Omental fat pad (tissue), 4 donors: Measurements from ENCODE around the gene FIZ1. TPM values are rescaled to one million over a fixed set of nuclear protein-coding genes. Genes with fewer than 3 reads are reported as not detected.

Source experiments
- ATAC-seq: fragments of 150-250 bp; one replicate; pipeline ENCODE4 v1.9.1; 2016; ENCODE audit warnings: mild to moderate bottlenecking, moderate library complexity; ENCODE audit not compliant: low FRiP score
- DNase-seq: peaks from one replicate; pipeline ENCODE4 v3.0.0-alpha.2; 2019; ENCODE audit warnings: low spot score
- total RNA-seq, 4 donors: library from RNA; depleted of rRNA; stranded (reverse); fragments of >200 nt; gene quantifications; one replicate each; pipeline ENCODE4 v1.1.0, GENCODE V29; 2016
- TF ChIP-seq, protein P1 (sequence below), 3 donors: fragments of 450-650 bp; IDR thresholded peaks; one replicate each; pipeline ENCODE4 v1.5.1; 2016 to 2017; ENCODE audit warnings: antibody characterized with exemption in 3 of 3, mild to moderate bottlenecking in 3 of 3, moderate library complexity in 2 of 3

The FIZ1 gene
- total RNA-seq, 4 donors from 2014 or later, result 4.2 to 7.1 (median 5.0) TPM

DNA sequence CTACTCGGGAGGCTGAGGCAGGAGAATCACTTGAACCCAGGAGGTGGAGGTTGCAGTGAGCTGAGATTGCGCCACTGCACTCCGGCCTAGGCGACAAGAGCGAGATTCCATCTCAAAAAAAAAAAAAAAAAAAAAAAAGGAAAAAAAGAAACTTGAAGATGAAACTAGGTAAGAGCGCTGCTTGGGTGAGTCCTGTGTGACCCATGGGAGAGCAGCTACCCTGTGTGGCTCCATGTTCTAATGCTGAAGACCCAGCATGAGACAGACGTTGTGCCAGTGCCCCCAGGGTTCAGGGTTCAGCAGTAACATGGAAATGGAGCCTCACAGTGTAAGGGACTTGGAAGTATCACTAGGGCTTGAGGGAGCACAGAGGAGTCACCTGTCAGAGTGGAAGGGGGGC lies 19.1 kb upstream of the FIZ1 start:
- ATAC-seq (no peak), DNase-seq (no peak)

GRCh38 chr19:55617426-55617825 lies 18.1 kb upstream of the FIZ1 start:
- no peak for ATAC-seq
- DNase-seq, result no peak
- TF ChIP-seq, protein P1, sequence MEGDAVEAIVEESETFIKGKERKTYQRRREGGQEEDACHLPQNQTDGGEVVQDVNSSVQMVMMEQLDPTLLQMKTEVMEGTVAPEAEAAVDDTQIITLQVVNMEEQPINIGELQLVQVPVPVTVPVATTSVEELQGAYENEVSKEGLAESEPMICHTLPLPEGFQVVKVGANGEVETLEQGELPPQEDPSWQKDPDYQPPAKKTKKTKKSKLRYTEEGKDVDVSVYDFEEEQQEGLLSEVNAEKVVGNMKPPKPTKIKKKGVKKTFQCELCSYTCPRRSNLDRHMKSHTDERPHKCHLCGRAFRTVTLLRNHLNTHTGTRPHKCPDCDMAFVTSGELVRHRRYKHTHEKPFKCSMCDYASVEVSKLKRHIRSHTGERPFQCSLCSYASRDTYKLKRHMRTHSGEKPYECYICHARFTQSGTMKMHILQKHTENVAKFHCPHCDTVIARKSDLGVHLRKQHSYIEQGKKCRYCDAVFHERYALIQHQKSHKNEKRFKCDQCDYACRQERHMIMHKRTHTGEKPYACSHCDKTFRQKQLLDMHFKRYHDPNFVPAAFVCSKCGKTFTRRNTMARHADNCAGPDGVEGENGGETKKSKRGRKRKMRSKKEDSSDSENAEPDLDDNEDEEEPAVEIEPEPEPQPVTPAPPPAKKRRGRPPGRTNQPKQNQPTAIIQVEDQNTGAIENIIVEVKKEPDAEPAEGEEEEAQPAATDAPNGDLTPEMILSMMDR (IDR thresholded peaks at IDR 0.05), result no peak

More for the DNA sequence above, 19.1 kb upstream of the FIZ1 start:
- TF ChIP-seq, protein P1 (IDR thresholded peaks at IDR 0.05), result no peak

DNA sequence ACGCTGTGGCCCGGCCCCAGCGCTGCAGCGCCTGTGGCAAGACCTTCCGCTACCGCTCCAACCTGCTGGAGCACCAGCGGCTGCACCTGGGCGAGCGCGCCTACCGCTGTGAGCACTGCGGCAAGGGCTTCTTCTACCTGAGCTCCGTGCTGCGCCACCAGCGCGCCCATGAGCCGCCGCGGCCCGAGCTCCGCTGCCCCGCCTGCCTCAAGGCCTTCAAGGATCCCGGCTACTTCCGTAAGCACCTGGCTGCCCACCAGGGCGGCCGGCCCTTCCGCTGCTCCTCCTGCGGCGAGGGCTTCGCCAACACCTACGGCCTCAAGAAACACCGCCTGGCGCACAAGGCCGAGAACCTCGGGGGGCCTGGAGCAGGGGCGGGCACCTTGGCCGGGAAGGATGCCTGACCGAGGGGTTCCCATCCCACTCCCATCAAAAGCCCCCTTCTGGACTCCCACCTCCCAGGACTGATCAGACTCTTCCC lies 17.1 kb upstream of the FIZ1 start:
- no peak for ATAC-seq
- no peak for DNase-seq
- TF ChIP-seq, protein P1 (IDR thresholded peaks at IDR 0.05), result no peak

DNA sequence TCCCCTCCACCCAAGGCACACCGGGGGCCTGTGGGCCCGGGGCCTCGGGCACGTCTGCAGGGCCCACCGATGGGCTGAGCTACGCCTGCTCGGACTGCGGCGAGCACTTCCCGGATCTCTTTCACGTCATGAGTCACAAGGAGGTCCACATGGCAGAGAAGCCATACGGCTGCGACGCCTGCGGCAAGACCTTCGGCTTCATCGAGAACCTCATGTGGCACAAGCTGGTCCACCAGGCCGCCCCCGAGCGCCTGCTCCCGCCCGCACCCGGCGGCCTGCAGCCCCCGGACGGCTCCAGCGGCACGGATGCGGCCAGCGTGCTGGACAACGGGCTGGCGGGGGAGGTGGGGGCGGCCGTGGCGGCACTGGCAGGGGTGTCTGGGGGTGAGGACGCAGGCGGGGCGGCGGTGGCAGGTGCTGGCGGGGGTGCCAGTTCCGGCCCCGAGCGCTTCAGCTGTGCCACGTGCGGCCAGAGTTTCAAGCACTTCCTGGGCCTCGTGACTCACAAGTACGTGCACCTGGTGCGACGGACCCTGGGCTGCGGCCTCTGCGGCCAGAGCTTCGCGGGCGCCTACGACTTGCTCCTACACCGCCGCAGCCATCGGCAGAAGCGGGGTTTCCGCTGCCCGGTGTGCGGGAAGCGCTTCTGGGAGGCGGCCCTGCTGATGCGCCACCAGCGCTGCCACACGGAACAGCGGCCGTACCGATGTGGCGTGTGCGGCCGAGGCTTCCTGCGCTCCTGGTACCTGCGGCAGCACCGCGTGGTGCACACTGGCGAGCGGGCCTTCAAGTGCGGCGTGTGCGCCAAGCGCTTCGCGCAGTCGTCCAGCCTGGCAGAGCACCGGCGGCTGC lies 16.5 kb upstream of the FIZ1 start:
- TF ChIP-seq, protein P1 (IDR thresholded peaks at IDR 0.05), result no peak

DNA sequence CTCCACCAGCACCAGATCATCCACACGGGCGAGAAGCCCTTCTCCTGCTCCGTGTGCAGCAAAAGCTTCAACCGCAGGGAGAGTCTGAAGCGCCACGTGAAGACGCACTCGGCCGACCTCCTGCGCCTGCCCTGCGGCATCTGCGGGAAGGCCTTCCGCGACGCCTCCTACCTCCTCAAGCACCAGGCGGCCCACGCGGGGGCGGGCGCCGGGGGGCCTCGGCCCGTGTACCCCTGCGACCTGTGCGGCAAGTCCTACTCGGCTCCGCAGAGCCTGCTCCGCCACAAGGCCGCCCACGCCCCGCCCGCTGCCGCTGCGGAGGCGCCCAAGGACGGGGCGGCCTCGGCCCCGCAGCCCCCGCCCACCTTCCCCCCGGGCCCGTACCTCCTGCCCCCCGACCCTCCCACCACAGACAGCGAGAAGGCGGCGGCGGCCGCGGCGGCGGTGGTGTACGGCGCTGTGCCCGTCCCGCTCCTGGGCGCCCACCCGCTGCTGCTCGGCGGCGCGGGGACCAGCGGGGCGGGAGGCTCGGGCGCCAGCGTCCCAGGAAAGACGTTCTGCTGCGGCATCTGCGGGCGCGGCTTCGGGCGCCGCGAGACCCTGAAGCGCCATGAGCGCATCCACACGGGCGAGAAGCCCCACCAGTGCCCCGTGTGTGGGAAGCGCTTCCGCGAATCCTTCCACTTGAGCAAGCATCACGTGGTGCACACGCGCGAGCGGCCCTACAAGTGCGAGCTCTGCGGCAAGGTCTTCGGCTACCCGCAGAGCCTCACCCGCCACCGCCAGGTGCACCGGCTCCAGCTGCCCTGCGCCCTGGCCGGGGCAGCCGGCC lies 15.6 kb upstream of the FIZ1 start:
- ATAC-seq (no peak), DNase-seq (no peak)
- TF ChIP-seq, protein P1 (IDR thresholded peaks at IDR 0.05), result no peak

More for the DNA sequence above, 16.5 kb upstream of the FIZ1 start:
- no peak for DNase-seq
- no peak for ATAC-seq

DNA sequence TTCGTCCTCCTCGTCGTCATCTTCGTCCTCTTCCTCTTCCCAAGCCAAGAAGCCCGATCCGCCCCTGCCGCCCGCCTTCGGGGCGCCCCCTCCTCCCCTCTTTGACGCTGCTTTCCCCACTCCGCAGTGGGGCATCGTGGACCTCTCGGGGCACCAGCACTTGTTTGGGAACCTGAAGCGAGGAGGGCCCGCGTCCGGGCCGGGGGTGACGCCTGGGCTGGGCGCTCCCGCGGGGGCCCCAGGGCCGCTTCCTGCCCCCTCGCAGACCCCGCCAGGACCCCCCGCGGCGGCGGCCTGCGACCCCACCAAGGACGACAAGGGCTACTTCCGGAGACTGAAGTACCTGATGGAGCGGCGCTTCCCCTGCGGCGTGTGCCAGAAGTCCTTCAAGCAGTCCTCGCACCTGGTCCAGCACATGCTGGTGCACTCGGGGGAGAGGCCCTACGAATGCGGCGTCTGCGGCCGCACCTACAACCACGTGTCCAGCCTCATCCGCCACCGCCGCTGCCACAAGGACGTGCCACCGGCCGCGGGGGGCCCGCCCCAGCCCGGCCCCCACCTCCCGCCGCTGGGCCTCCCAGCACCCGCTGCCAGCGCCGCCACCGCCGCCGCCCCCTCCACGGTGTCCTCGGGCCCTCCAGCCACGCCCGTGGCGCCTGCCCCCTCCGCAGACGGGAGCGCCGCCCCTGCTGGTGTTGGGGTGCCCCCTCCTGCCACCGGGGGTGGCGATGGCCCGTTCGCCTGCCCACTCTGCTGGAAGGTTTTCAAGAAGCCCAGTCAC lies 14.8 kb upstream of the FIZ1 start:
- ATAC-seq (no peak), DNase-seq (no peak)

More for the DNA sequence above, 14.8 kb upstream of the FIZ1 start:
- TF ChIP-seq, protein P1 (IDR thresholded peaks at IDR 0.05), result no peak
